H1 (cell line): ENCODE data around the gene SNAI1. TPM values are rescaled to one million over a fixed set of nuclear protein-coding genes. Genes with fewer than 3 reads are reported as not detected.
A peak's percentile ranks its signal among the peaks of the same experiment; 100 is the strongest.

ENCODE experiments used
- BCL11A ChIP-seq, 2 experiments: IDR thresholded peaks; one replicate each; pipeline ENCODE4 v1.6.1; 2011; ENCODE audit warnings: low read depth in 2 of 2, low read length in 2 of 2, mild to moderate bottlenecking in 2 of 2
- CBX5 ChIP-seq: fragments of 300-800, 300-1000 bp; sonication (generic); IDR thresholded peaks from 2 replicates; pipeline ENCODE4 v1.7.1; 2016; ENCODE audit warnings: antibody characterized with exemption, low read length, low read depth
- CEBPB ChIP-seq: IDR thresholded peaks from 2 replicates; pipeline ENCODE4 v1.6.1; 2012; ENCODE audit warnings: low read depth, low read length
- CHD2 ChIP-seq: IDR thresholded peaks from 2 replicates; pipeline ENCODE4 v1.6.1; 2012; ENCODE audit warnings: low read length, improper control_type of control experiment
- EP300 ChIP-seq, 2 experiments: IDR thresholded peaks; 1 replicate in 1 of 2; 2 replicates in 1 of 2; pipeline ENCODE4 v1.6.1; 2011 to 2012; ENCODE audit warnings: low read depth in 2 of 2, low read length in 2 of 2, mild to moderate bottlenecking in 2 of 2, borderline replicate concordance in 1 of 2, inconsistent platforms in 1 of 2, moderate library complexity in 1 of 2
- HDAC2 ChIP-seq, 2 experiments: fragments of 300-600 bp in 1 of 2; sonication (generic) in 1 of 2; IDR thresholded peaks; 2 replicates each; pipeline ENCODE4 v1.6.1; 2011 to 2012; ENCODE audit warnings: low read depth in 2 of 2, low read length in 2 of 2, mild to moderate bottlenecking in 2 of 2, moderate library complexity in 2 of 2, borderline replicate concordance in 1 of 2, inconsistent platforms in 1 of 2
- KDM4A ChIP-seq: IDR thresholded peaks from one replicate; pipeline ENCODE4 v1.7.1; 2012; ENCODE audit warnings: low read depth, mild to moderate bottlenecking, moderate library complexity, low read length, inconsistent platforms; ENCODE audit not compliant: severe bottlenecking
- NRF1 ChIP-seq: IDR thresholded peaks from 2 replicates; pipeline ENCODE4 v1.6.1; 2011; ENCODE audit warnings: mild to moderate bottlenecking, low read depth, low read length, improper control_type of control experiment
- PHF8 ChIP-seq: fragments of 200-600 bp; sonication (generic); conservative IDR thresholded peaks from 2 replicates; pipeline ENCODE4 v1.7.1; 2012; ENCODE audit warnings: low read depth, mild to moderate bottlenecking, inconsistent platforms, low read length, moderate library complexity
- POLR2A ChIP-seq, 2 experiments: IDR thresholded peaks; 1 replicate in 1 of 2; 2 replicates in 1 of 2; pipeline ENCODE4 v1.6.1; 2011; ENCODE audit warnings: low read depth in 2 of 2, low read length in 2 of 2, mild to moderate bottlenecking in 2 of 2; ENCODE audit errors: control extremely low read depth in 1 of 2
- POLR2AphosphoS5 ChIP-seq: IDR thresholded peaks from 2 replicates; pipeline ENCODE4 v1.6.1; 2011; ENCODE audit warnings: low read depth, low read length
- RBBP5 ChIP-seq: IDR thresholded peaks from 2 replicates; pipeline ENCODE4 v1.7.1; 2012; ENCODE audit warnings: low read depth, mild to moderate bottlenecking, inconsistent platforms, low read length, moderate library complexity, borderline replicate concordance
- RNF2 ChIP-seq: fragments of 200-900, 300-1000 bp; sonication (generic); IDR thresholded peaks from 2 replicates; pipeline ENCODE4 v1.7.1; 2016; ENCODE audit warnings: borderline replicate concordance, low read depth, mild to moderate bottlenecking, antibody characterized with exemption, low read length; ENCODE audit not compliant: poor library complexity, severe bottlenecking; ENCODE audit errors: missing control alignments
- SP4 ChIP-seq: IDR thresholded peaks from 2 replicates; pipeline ENCODE4 v1.6.1; 2012; ENCODE audit warnings: low read length, inconsistent platforms
- SRF ChIP-seq: IDR thresholded peaks from 2 replicates; pipeline ENCODE4 v1.6.1; 2011; ENCODE audit warnings: mild to moderate bottlenecking, low read depth, low read length, moderate library complexity
- SUZ12 ChIP-seq: fragments of 200-600 bp; sonication (generic); IDR thresholded peaks from 2 replicates; pipeline ENCODE4 v1.6.1; 2012; ENCODE audit warnings: mild to moderate bottlenecking, inconsistent platforms, low read length, moderate library complexity, mixed read lengths
- TAF1 ChIP-seq: IDR thresholded peaks from 2 replicates; pipeline ENCODE4 v1.6.1; 2011; ENCODE audit warnings: mild to moderate bottlenecking, low read depth, low read length
- TBP ChIP-seq: IDR thresholded peaks from 2 replicates; pipeline ENCODE4 v1.6.1; 2011; ENCODE audit warnings: low read depth, low read length, improper control_type of control experiment
- TCF12 ChIP-seq: IDR thresholded peaks from 2 replicates; pipeline ENCODE4 v1.6.1; 2011; ENCODE audit warnings: low read depth, mild to moderate bottlenecking, low read length
- polyA plus RNA-seq, 7 experiments: library from polyadenylated mRNA; depleted of rRNA in 3 of 7; stranded (reverse) in 5 of 7; unstranded in 2 of 7; fragments of >200 nt in 5 of 7; fragments of 200-250 nt in 2 of 7; gene quantifications; 1 replicate in 5 of 7; 2 replicates in 1 of 7; 4 replicates in 1 of 7; pipeline versions ENCODE4 v1.2.1 to v1.2.3, GENCODE V29; 2011 to 2013; ENCODE audit warnings: missing spikeins in 2 of 7, mixed read lengths in 2 of 7
- total RNA-seq: library from RNA; stranded (reverse); fragmentation: NEBNext Ultra II Directional; extraction: Animal tissue kit (Norgen Biotek cat#: 25700); gene quantifications from 2 replicates; pipeline ENCODE4 v1.2.1, GENCODE V29; 2021
- TF ChIP-seq, protein P1 (sequence below), 3 experiments: IDR thresholded peaks; 1 replicate in 2 of 3; 2 replicates in 1 of 3; pipeline versions ENCODE4 v1.5.1 to v1.6.1; 2011; ENCODE audit warnings: low read length in 3 of 3, mild to moderate bottlenecking in 3 of 3, inconsistent platforms in 2 of 3, low read depth in 1 of 3, moderate library complexity in 1 of 3; ENCODE audit not compliant: insufficient read depth in 1 of 3; ENCODE audit errors: control extremely low read depth in 1 of 3

Gene SNAI1
- total and polyA plus RNA-seq, 2 of the 8 experiments (the other 6 are each of a cell fraction or from before 2014, with no cell fraction given), result 6.5 to 8.0 TPM

GRCh38 chr20:50009521-50010454, 27.0 kb downstream of the SNAI1 start (continued):
- TF ChIP-seq, protein P1, sequence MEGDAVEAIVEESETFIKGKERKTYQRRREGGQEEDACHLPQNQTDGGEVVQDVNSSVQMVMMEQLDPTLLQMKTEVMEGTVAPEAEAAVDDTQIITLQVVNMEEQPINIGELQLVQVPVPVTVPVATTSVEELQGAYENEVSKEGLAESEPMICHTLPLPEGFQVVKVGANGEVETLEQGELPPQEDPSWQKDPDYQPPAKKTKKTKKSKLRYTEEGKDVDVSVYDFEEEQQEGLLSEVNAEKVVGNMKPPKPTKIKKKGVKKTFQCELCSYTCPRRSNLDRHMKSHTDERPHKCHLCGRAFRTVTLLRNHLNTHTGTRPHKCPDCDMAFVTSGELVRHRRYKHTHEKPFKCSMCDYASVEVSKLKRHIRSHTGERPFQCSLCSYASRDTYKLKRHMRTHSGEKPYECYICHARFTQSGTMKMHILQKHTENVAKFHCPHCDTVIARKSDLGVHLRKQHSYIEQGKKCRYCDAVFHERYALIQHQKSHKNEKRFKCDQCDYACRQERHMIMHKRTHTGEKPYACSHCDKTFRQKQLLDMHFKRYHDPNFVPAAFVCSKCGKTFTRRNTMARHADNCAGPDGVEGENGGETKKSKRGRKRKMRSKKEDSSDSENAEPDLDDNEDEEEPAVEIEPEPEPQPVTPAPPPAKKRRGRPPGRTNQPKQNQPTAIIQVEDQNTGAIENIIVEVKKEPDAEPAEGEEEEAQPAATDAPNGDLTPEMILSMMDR (IDR thresholded peaks at IDR 0.05; ENCODE audit: control extremely low read depth in 1 of 3, insufficient read depth in 1 of 3, low read depth in 1 of 3, low read length in 3 of 3), result peak in 2 of 3 experiments; percentile 11 to 12; a peak in 3 of 4 replicates
- no peak for TF ChIP-seq RBBP5
- TF ChIP-seq POLR2A (IDR thresholded peaks at IDR 0.05; ENCODE audit: control extremely low read depth in 1 of 2, low read depth in 2 of 2, low read length in 2 of 2), result no peak; a peak in 1 of 3 replicates
- TF ChIP-seq SUZ12, result peak; percentile 12; the same call in 1 of the 2 replicates
- no peak for TF ChIP-seq POLR2AphosphoS5
- TF ChIP-seq RNF2, result no peak
- TF ChIP-seq TCF12, result no peak
- no peak for TF ChIP-seq NRF1
- no peak for TF ChIP-seq KDM4A
- no peak for TF ChIP-seq TBP
- no peak for TF ChIP-seq CBX5
- TF ChIP-seq TAF1, result no peak; the same call in 1 of the 2 replicates
- TF ChIP-seq SP4, result no peak
- no peak for TF ChIP-seq HDAC2 (IDR thresholded peaks at IDR 0.05; ENCODE audit: borderline replicate concordance in 1 of 2, low read depth in 2 of 2, low read length in 2 of 2)
- no peak for TF ChIP-seq BCL11A (IDR thresholded peaks at IDR 0.05; ENCODE audit: low read depth in 2 of 2, low read length in 2 of 2)
- TF ChIP-seq CEBPB, result no peak
- no peak for TF ChIP-seq SRF
- TF ChIP-seq CHD2, result no peak
- no peak for TF ChIP-seq EP300 (IDR thresholded peaks at IDR 0.05; ENCODE audit: borderline replicate concordance in 1 of 2, low read depth in 2 of 2, low read length in 2 of 2)
- no peak for TF ChIP-seq PHF8
